ENCODE measurements around the gene MMRN2.

DNA sequence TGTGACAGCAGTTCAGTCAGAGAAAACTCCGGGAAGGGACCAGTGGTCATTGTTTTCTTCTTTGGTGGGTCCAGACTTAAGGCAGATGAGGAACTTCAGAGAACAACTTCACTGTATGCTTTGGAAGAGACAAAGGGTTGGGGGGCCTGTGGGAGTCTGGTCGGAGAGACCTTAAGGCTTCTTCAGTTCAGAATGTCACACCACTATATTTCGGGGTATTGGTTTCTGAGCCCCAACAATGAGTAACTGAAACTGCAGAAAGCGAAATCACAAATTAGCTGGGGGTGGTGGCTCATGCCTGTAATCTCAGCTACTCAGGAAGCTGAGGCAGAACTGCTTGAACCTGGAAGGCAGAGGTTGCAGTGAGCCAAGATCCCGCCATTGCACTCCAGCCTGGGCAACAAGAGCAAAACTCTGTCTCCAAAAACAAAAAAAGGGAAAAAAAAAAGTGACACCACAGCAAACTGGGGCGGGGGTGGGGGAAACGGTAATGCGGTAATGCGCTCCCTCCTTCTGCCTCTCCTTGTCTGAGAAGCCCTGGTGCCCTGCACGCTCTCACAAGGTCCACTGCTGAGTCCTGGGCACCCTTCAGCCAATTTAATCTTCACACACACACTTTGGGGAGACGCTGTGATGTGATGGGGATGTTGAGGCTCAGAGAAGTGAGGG, 8.7 kb upstream of the MMRN2 start:
- TF ChIP-seq EP300 (IDR thresholded peaks at IDR 0.05), result no peak
- TF ChIP-seq, protein P1, sequence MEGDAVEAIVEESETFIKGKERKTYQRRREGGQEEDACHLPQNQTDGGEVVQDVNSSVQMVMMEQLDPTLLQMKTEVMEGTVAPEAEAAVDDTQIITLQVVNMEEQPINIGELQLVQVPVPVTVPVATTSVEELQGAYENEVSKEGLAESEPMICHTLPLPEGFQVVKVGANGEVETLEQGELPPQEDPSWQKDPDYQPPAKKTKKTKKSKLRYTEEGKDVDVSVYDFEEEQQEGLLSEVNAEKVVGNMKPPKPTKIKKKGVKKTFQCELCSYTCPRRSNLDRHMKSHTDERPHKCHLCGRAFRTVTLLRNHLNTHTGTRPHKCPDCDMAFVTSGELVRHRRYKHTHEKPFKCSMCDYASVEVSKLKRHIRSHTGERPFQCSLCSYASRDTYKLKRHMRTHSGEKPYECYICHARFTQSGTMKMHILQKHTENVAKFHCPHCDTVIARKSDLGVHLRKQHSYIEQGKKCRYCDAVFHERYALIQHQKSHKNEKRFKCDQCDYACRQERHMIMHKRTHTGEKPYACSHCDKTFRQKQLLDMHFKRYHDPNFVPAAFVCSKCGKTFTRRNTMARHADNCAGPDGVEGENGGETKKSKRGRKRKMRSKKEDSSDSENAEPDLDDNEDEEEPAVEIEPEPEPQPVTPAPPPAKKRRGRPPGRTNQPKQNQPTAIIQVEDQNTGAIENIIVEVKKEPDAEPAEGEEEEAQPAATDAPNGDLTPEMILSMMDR (IDR thresholded peaks at IDR 0.05), result no peak
- no peak for TF ChIP-seq POLR2A (IDR thresholded peaks at IDR 0.05)
